Endodermal cell (in vitro differentiated cells): ENCODE measurements around the gene ARSJ. TPM values are rescaled to one million over a fixed set of nuclear protein-coding genes. Genes with fewer than 3 reads are reported as not detected.

Experiments
- DNase-seq: peaks from one replicate; pipeline ENCODE4 v3.0.0-alpha.2; 2017
- H3K27ac ChIP-seq: 2 replicates; pipeline ENCODE4 v1.5.1; 2013; ENCODE audit warnings: mild to moderate bottlenecking, low read depth, low read length, moderate library complexity
- H3K27me3 ChIP-seq: 2 replicates; pipeline ENCODE4 v1.6.1; 2013; ENCODE audit warnings: mild to moderate bottlenecking, low read length, moderate library complexity; ENCODE audit not compliant: insufficient read depth, control insufficient read depth, poor library complexity, severe bottlenecking
- H3K36me3 ChIP-seq: 2 replicates; pipeline ENCODE4 v1.7.0; 2013; ENCODE audit warnings: mild to moderate bottlenecking, low read length, moderate library complexity; ENCODE audit not compliant: control insufficient read depth, insufficient read depth
- H3K4me1 ChIP-seq: one replicate; pipeline ENCODE4 v1.7.0; 2013; ENCODE audit warnings: low read length; ENCODE audit not compliant: control insufficient read depth, insufficient read depth
- H3K4me3 ChIP-seq: 2 replicates; pipeline ENCODE4 v1.5.1; 2013; ENCODE audit warnings: mild to moderate bottlenecking, low read length, moderate library complexity
- H3K9ac ChIP-seq: 2 replicates; pipeline ENCODE4 v1.6.1; 2013; ENCODE audit warnings: mild to moderate bottlenecking, low read length, moderate library complexity; ENCODE audit not compliant: poor library complexity, severe bottlenecking; ENCODE audit errors: extremely low read depth
- H3K9me3 ChIP-seq: 2 replicates; pipeline ENCODE4 v1.6.1; 2013; ENCODE audit warnings: mild to moderate bottlenecking, low read length, moderate library complexity; ENCODE audit not compliant: control insufficient read depth
- H3K27ac Mint-ChIP-seq: 2 replicates; pipeline ENCODE4 v1.8.0; 2020; ENCODE audit warnings: mixed read lengths
- H3K27me3 Mint-ChIP-seq: 2 replicates; pipeline ENCODE4 v1.8.0; 2021; ENCODE audit warnings: mild to moderate bottlenecking, mixed read lengths; ENCODE audit not compliant: insufficient read depth
- H3K36me3 Mint-ChIP-seq: 2 replicates; pipeline ENCODE4 v1.8.0; 2020; ENCODE audit warnings: low read depth, mixed read lengths
- H3K4me1 Mint-ChIP-seq: 2 replicates; pipeline ENCODE4 v1.8.0; 2020; ENCODE audit warnings: mixed read lengths
- H3K4me3 Mint-ChIP-seq: 2 replicates; pipeline ENCODE4 v1.8.0; 2020; ENCODE audit warnings: mild to moderate bottlenecking, moderate library complexity, mixed read lengths
- H3K9me3 Mint-ChIP-seq: 2 replicates; pipeline ENCODE4 v1.8.0; 2020; ENCODE audit warnings: mild to moderate bottlenecking, mixed read lengths
- CTCF ChIP-seq: fragments of 200-600 bp; sonication (generic); conservative IDR thresholded peaks from 2 replicates; pipeline ENCODE4 v1.5.0; 2021; ENCODE audit warnings: antibody characterized with exemption, mild to moderate bottlenecking
- WGBS, 2 experiments: methylation state at CpG; one replicate each; pipeline versions ENCODE4 v1.1.5 to v1.1.7; 2013; ENCODE audit warnings: missing lambda C conversion rate in 2 of 2, mixed read lengths in 1 of 2; ENCODE audit not compliant: insufficient coverage in 1 of 2, insufficient read length in 1 of 2; 5-methylcytosine and 5-hydroxymethylcytosine counted together
- total RNA-seq, 2 donors: library from RNA; stranded (reverse); fragmentation: NEBNext Ultra II Directional in 1 of 2; extraction: Animal tissue kit (Norgen Biotek cat#: 25700) in 1 of 2; gene quantifications; 2 replicates in 1 of 2; 3 replicates in 1 of 2; pipeline ENCODE4 v1.2.1, GENCODE V29; 2021

ARSJ gene
- total RNA-seq, 2 donors from 2014 or later: 0.35 to 0.77 TPM

GRCh38 chr4:113893546-113893945 is 85.9 kb downstream of the ARSJ start:
- Mint-ChIP-seq H3K4me1 (peaks cover 7% of the 10 kb centered on the region), H3K36me3 (no peaks in the 10 kb centered on the region), H3K9me3 (no peaks in the 10 kb centered on the region), H3K27me3 (no peaks in the 10 kb centered on the region), H3K4me3 (no peak overlapping the region), H3K27ac (no peak overlapping the region)
- Histone ChIP-seq H3K36me3 (no peaks in the 10 kb centered on the region), H3K27me3 (no peaks in the 10 kb centered on the region), H3K9ac (no peak overlapping the region), H3K4me3 (no peak overlapping the region), H3K27ac (no peak overlapping the region), H3K9me3 (no peaks in the 10 kb centered on the region), H3K4me1 (no peaks in the 10 kb centered on the region)
- DNase-seq: no peak
- peak; percentile 63 for TF ChIP-seq CTCF

- peaks cover 9% of the 10 kb centered on the region for H3K9me3 ChIP-seq
- H3K27me3 ChIP-seq: no peaks in the 10 kb centered on the region
- no peak overlapping the region for H3K27ac Mint-ChIP-seq
- H3K36me3 ChIP-seq: no peaks in the 10 kb centered on the region
- H3K4me1 ChIP-seq: no peaks in the 10 kb centered on the region
- no peaks in the 10 kb centered on the region for H3K27me3 Mint-ChIP-seq
- 83 to 89% methylated on average over 1 of the region's 1 CpG for WGBS, 2 experiments
- no peak for TF ChIP-seq CTCF
- no peak overlapping the region for H3K27ac ChIP-seq
- DNase-seq: no peak
- H3K4me3 ChIP-seq: no peak overlapping the region
- H3K36me3 Mint-ChIP-seq: no peaks in the 10 kb centered on the region
- H3K9ac ChIP-seq: no peak overlapping the region
- no peak overlapping the region for H3K4me3 Mint-ChIP-seq
- no peaks in the 10 kb centered on the region for H3K4me1 Mint-ChIP-seq
- no peaks in the 10 kb centered on the region for H3K9me3 Mint-ChIP-seq
Observed at GRCh38 chr4:113888006-113888405, 91.4 kb downstream of the ARSJ start.

- no peak overlapping the region for H3K27ac Mint-ChIP-seq
Observed at GRCh38 chr4:113885291-113885690, 94.2 kb downstream of the ARSJ start.

More at GRCh38 chr4:113885291-113885690, 94.2 kb downstream of the ARSJ start:
- Histone ChIP-seq H3K4me3 (no peak overlapping the region), H3K36me3 (no peaks in the 10 kb centered on the region), H3K27ac (no peak overlapping the region), H3K9me3 (peaks cover 9% of the 10 kb centered on the region), H3K9ac (no peak overlapping the region), H3K4me1 (no peaks in the 10 kb centered on the region), H3K27me3 (no peaks in the 10 kb centered on the region)
- no peaks in the 10 kb centered on the region for H3K4me1 Mint-ChIP-seq
- no peaks in the 10 kb centered on the region for H3K36me3 Mint-ChIP-seq
- WGBS, 2 experiments: 100% methylated on average over 3 of the region's 3 CpGs; no CpG with 5 or more reads in 1 of the 2 experiments
- DNase-seq: no peak
- no peaks in the 10 kb centered on the region for H3K9me3 Mint-ChIP-seq
- TF ChIP-seq CTCF: no peak
- no peaks in the 10 kb centered on the region for H3K27me3 Mint-ChIP-seq
- H3K4me3 Mint-ChIP-seq: no peak overlapping the region
